ENCODE measurements around the gene PBX3.
"Not testable (repeated sequence)": the region's sequence is repeated elsewhere in the genome, so short reads cannot be mapped to it uniquely, and the experiment has no call there.

Gene PBX3

GRCh38 chr9:125822902-125823301, 75.7 kb downstream of the PBX3 start:
- DNase-seq (ENCODE audit: low spot score) = no peak

DNA sequence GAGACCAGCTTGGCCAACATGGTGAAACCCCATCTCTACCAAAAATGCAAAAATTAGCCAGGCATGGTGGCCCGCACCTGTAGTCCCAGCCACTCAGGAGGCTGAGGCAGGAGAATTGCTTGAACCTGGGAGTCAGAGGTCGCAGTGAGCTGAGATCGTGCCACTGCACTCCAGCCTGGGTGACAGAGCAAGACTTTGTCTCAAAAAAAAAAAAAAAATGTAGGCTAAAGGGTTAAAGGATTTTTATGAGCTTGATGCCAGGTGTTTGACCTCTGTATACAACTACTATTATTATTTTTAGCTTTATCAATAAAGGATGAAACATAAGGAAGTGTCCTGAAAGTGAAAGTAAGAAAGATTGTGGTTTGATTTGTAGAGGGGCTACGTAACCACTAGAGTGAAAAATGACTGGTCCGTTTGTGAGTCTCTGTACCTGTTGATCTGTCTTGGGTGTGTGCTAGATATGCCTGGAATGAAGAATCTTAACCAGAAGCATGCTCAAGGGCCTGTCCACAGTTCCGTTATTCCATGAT, 76.8 kb downstream of the PBX3 start:
- not testable (repeated sequence) for DNase-seq (ENCODE audit: low spot score)

GRCh38 chr9:125825762-125826161, 78.6 kb downstream of the PBX3 start:
- no peak for DNase-seq (ENCODE audit: low spot score)

- no peak for DNase-seq (ENCODE audit: low spot score)
Observed at GRCh38 chr9:125826850-125827249, 79.7 kb downstream of the PBX3 start.

DNA sequence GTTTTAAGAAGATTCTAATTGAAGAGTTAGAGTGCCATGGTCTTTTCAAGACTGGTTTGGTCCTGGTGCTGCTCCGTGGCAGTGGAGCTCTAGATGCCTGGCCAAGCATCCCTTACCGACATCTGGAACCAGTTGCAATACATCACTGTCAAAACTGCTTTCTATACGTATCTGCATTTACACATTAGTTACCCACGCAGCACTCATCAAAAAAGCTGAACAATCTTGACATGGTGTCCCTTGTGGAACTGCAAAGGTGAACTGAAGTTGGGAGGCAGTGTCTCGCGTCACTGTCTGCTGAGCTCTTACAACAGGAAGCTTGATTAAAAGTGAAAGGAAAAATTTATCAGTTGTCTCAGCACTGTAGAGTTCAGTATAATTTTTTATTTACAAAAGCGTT, 82.6 kb downstream of the PBX3 start:
- DNase-seq (ENCODE audit: low spot score) = peak; percentile 11

GRCh38 chr9:125831054-125831453, 83.9 kb downstream of the PBX3 start:
- DNase-seq (ENCODE audit: low spot score) = no peak

- DNase-seq (ENCODE audit: low spot score) = no peak
Observed at GRCh38 chr9:125831616-125832015, 84.4 kb downstream of the PBX3 start.

DNA sequence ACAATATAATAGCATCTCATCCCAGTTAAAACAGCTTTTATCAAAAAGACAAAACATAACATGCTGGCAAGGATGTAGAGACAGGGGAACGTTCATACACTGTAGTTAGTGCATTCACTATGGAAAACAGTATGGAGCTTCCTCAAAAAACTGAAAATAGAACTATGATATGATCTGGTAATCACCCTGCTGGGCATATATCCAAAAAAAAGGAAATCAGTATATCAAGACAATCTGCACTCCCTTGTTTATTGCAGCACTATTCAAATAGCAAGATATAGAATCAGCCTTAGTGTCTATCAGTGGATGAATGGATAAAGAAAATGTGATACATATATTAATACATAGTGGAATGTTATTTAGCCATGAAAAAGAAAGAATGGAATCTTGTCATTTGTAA, 88.5 kb downstream of the PBX3 start:
- no peak for DNase-seq (ENCODE audit: low spot score)

- DNase-seq (ENCODE audit: low spot score) = no peak
Observed at GRCh38 chr9:125839317-125839716, 92.1 kb downstream of the PBX3 start.

DNA sequence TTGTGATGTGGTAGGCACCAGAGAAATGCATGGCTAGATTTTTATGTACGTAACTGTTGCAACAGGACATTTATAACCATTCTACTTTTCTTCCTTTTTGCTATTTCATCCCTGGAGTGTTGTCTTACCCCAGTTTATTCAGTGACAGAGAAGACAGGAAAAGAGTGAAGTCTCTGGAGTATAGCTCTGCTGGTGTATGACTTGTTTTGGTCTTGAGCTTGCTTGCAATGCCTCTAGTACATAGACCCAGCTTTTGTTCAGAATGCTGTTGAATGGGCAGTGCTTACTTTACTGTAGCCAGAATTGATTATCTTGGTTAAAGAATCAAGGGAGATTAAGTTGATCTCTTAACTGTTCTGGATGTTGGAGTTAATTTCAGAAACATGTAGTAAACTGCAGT, 94.3 kb downstream of the PBX3 start:
- DNase-seq (ENCODE audit: low spot score) = no peak

- no peak for DNase-seq (ENCODE audit: low spot score)
Observed at GRCh38 chr9:125842242-125842641, 95.1 kb downstream of the PBX3 start.

GRCh38 chr9:125843646-125844045, 96.5 kb downstream of the PBX3 start:
- DNase-seq (ENCODE audit: low spot score) = peak; percentile 8

DNA sequence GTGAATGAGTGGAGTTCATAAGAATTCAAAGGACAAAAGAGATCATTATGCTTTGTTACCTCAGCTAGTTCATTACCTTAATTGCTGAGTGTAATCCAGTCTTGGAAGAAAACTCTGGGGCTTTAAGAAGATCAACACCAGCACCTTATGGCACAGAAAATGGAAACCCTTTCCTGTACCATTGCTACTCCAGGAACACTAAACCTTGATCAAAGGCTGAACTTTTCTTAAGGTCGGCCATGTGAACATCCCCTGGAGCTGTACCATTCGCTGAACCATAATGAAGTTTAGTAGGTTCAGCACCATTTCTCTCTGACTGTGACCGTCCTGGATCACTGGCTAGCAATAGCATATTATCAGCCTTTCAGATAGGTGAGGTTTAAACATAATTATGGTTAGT, 97.4 kb downstream of the PBX3 start:
- no peak for DNase-seq (ENCODE audit: low spot score)

- DNase-seq (ENCODE audit: low spot score) = no peak
Observed at GRCh38 chr9:125845271-125845808, 98.2 kb downstream of the PBX3 start.

GRCh38 chr9:125847735-125848134, 100.6 kb downstream of the PBX3 start:
- no peak for DNase-seq (ENCODE audit: low spot score)

GRCh38 chr9:125850106-125850632, 103.0 kb downstream of the PBX3 start:
- no peak for DNase-seq (ENCODE audit: low spot score)

DNA sequence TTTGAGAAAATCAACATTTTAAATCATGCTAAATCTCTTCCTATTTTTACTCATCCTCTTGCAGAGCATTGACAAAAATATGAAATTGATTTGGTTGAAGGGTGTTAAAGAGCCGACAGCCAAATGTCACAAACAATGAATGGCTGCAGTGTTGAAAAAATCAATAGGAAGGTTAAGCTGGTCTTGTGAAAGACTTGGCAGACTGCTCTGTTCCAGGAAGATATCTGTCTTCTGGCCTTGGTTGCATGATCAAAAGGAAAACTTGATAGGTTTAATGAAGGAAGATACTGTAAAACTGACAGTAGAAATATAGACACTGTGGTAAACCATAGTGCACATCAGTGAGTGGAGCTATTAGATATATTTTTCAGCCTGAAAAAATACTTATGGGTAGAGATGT, 103.6 kb downstream of the PBX3 start:
- no peak for DNase-seq (ENCODE audit: low spot score)

GRCh38 chr9:125851979-125852378, 104.8 kb downstream of the PBX3 start:
- DNase-seq (ENCODE audit: low spot score) = no peak

DNA sequence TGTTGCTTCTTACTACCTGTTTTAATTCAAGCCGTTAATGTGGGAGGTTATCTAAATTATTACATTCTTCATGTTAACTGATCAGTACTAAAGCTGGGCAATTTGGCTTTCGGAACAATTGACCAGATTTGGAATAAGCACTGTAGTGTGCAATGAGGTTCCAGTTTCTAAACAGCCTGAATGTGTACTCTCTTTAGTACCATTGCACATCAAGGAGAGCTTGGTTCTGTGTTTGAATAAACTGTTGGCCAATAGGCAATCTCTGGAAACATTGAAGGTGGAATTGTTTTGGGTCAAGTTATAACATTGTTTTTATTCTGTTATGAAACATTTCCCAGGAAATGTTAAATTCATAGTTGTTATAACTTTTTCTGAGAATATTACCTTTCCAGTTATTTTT, 105.2 kb downstream of the PBX3 start:
- no peak for DNase-seq (ENCODE audit: low spot score)

GRCh38 chr9:125854553-125855275, 107.5 kb downstream of the PBX3 start:
- DNase-seq (ENCODE audit: low spot score) = no peak

GRCh38 chr9:125856331-125856730, 109.2 kb downstream of the PBX3 start:
- no peak for DNase-seq (ENCODE audit: low spot score)

GRCh38 chr9:125861405-125862058, 114.4 kb downstream of the PBX3 start:
- DNase-seq (ENCODE audit: low spot score) = no peak

GRCh38 chr9:125863923-125864322, 116.8 kb downstream of the PBX3 start:
- no peak for DNase-seq (ENCODE audit: low spot score)
